ENCODE measurements around the gene TMPRSS13.

TMPRSS13 gene

GRCh38 chr11:117870103-117870952, 58.9 kb downstream of the TMPRSS13 start:
- H2BK15ac ChIP-seq (ENCODE audit: low read length) = no peak overlapping the region
- H3K36me3 ChIP-seq (replicated peaks in 1 of 2; ENCODE audit: control insufficient read depth in 2 of 2, insufficient read depth in 2 of 2, low read length in 2 of 2) = peaks cover 4 to 13% of the 10 kb centered on the region in 2 donors
- peaks cover 18 to 32% of the 10 kb centered on the region in 2 donors for H3K4me1 ChIP-seq (ENCODE audit: control insufficient read depth in 2 of 2, insufficient read depth in 1 of 2, low read depth in 1 of 2, low read length in 2 of 2)
- peak overlapping the region; percentile 30 for H3K18ac ChIP-seq (ENCODE audit: low read length)
- no peak overlapping the region for H2BK120ac ChIP-seq (ENCODE audit: low read depth, low read length)
- H3K4me3 ChIP-seq (ENCODE audit: low read length in 2 of 2) = no peak overlapping the region
- peak overlapping the region; percentile 47 for H3K4me2 ChIP-seq (ENCODE audit: insufficient read depth, low read length, poor library complexity, severe bottlenecking)
- DNase-seq (ENCODE audit: low spot score) = no peak
- H2BK12ac ChIP-seq (ENCODE audit: low read length) = no peak overlapping the region
- WGBS, 2 donors (ENCODE audit: extremely low coverage in 2 of 2, insufficient read length in 2 of 2, insufficient replicate concordance in 1 of 2) = no CpG with 5 or more reads among the region's 9 CpGs
- no peak overlapping the region for H3K9ac ChIP-seq (ENCODE audit: low read depth, low read length, poor library complexity)
- no peaks in the 10 kb centered on the region for H3K9me3 ChIP-seq (replicated peaks in 1 of 2; ENCODE audit: control insufficient read depth in 2 of 2, insufficient read depth in 1 of 2, low read depth in 1 of 2, low read length in 2 of 2)
- peak overlapping the region; percentile 38 for H3K27ac ChIP-seq (replicated peaks; ENCODE audit: low read length)
- H3K14ac ChIP-seq (ENCODE audit: low read length) = no peak overlapping the region
- H3K79me1 ChIP-seq (ENCODE audit: low read depth, low read length) = peaks cover 24% of the 10 kb centered on the region
- H3K27me3 ChIP-seq (ENCODE audit: control insufficient read depth in 3 of 3, insufficient read depth in 3 of 3, low read depth in 1 of 3, low read length in 3 of 3) = no peaks in the 10 kb centered on the region
- H3K4ac ChIP-seq (ENCODE audit: low read length) = no peak overlapping the region
- H3K23ac ChIP-seq (ENCODE audit: low read depth, low read length, poor library complexity) = peak overlapping the region; percentile 37
- H2AK5ac ChIP-seq (ENCODE audit: low read depth, low read length) = peak overlapping the region; percentile 18
- no peak overlapping the region for H4K91ac ChIP-seq (ENCODE audit: low read depth, low read length, poor library complexity)
- H2AFZ ChIP-seq (ENCODE audit: low read length) = no peak overlapping the region
- H4K8ac ChIP-seq (ENCODE audit: low read depth, low read length) = no peak overlapping the region
- no peak overlapping the region for H2BK5ac ChIP-seq (ENCODE audit: low read length)

- H3K4me1 ChIP-seq (ENCODE audit: control insufficient read depth in 2 of 2, insufficient read depth in 1 of 2, low read depth in 1 of 2, low read length in 2 of 2) = peaks cover 13 to 24% of the 10 kb centered on the region in 2 donors
- peaks cover 4 to 12% of the 10 kb centered on the region in 2 donors for H3K36me3 ChIP-seq (replicated peaks in 1 of 2; ENCODE audit: control insufficient read depth in 2 of 2, insufficient read depth in 2 of 2, low read length in 2 of 2)
- peak overlapping the region; percentile 12 for H3K18ac ChIP-seq (ENCODE audit: low read length)
- H3K23ac ChIP-seq (ENCODE audit: low read depth, low read length, poor library complexity) = no peak overlapping the region
- H2BK12ac ChIP-seq (ENCODE audit: low read length) = no peak overlapping the region
- H2AK5ac ChIP-seq (ENCODE audit: low read depth, low read length) = no peak overlapping the region
- no peak overlapping the region for H2BK15ac ChIP-seq (ENCODE audit: low read length)
- no peak for DNase-seq (ENCODE audit: low spot score)
- no peak overlapping the region for H3K4me2 ChIP-seq (ENCODE audit: insufficient read depth, low read length, poor library complexity, severe bottlenecking)
- H2AFZ ChIP-seq (ENCODE audit: low read length) = no peak overlapping the region
- H4K8ac ChIP-seq (ENCODE audit: low read depth, low read length) = no peak overlapping the region
- H3K27ac ChIP-seq (replicated peaks; ENCODE audit: low read length) = no peak overlapping the region
- no peak overlapping the region for H3K4me3 ChIP-seq (ENCODE audit: low read length in 2 of 2)
- no peak overlapping the region for H4K91ac ChIP-seq (ENCODE audit: low read depth, low read length, poor library complexity)
- peaks cover 21% of the 10 kb centered on the region for H3K79me1 ChIP-seq (ENCODE audit: low read depth, low read length)
- no peaks in the 10 kb centered on the region for H3K27me3 ChIP-seq (ENCODE audit: control insufficient read depth in 3 of 3, insufficient read depth in 3 of 3, low read depth in 1 of 3, low read length in 3 of 3)
- no peak overlapping the region for H2BK120ac ChIP-seq (ENCODE audit: low read depth, low read length)
- no peak overlapping the region for H3K9ac ChIP-seq (ENCODE audit: low read depth, low read length, poor library complexity)
- no peaks in the 10 kb centered on the region for H3K9me3 ChIP-seq (replicated peaks in 1 of 2; ENCODE audit: control insufficient read depth in 2 of 2, insufficient read depth in 1 of 2, low read depth in 1 of 2, low read length in 2 of 2)
- no peak overlapping the region for H2BK5ac ChIP-seq (ENCODE audit: low read length)
- no CpG with 5 or more reads among the region's 4 CpGs for WGBS, 2 donors (ENCODE audit: extremely low coverage in 2 of 2, insufficient read length in 2 of 2, insufficient replicate concordance in 1 of 2)
- H3K4ac ChIP-seq (ENCODE audit: low read length) = no peak overlapping the region
- H3K14ac ChIP-seq (ENCODE audit: low read length) = no peak overlapping the region
Observed at GRCh38 chr11:117869604-117870003, 59.6 kb downstream of the TMPRSS13 start.

DNA sequence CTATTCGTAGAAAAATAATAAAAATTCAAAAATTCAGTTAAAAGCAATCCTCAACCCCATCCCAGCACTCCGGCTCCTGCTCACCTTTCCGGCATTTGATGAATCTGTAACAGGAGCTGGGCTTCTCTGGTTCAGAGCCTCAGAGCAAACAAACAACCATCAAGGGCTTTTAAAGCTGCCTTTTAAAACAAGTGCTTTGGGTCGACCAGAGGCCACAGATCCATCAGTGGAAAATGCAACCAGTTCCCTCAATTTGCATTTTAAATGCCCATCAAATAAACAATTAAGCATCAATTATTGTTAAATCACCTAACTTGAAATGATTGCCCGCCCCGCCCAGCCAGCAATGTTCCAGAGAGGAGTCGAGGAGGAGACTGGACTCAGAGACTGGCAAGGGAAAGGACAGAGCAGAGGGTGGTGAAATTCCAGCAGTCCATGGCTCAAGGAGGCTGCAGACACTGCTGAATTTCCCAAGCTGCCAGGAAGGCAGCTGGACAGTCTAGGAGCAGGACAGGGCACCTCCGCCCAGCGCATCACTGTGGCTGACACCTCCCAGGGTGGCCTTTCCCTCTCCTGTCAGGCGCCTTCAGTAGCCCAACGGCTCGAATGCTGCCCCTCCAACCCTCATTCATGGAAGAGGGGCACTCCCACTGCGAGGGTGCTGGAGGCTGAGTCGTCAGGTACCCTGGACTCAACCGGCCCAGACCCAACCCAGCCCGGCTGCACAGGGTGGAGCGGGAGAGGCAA, 60.2 kb downstream of the TMPRSS13 start:
- Histone ChIP-seq H3K4me2 (ENCODE audit: insufficient read depth, low read length, poor library complexity, severe bottlenecking) (no peak overlapping the region), H3K9ac (ENCODE audit: low read depth, low read length, poor library complexity) (no peak overlapping the region), H2AFZ (ENCODE audit: low read length) (no peak overlapping the region), H3K36me3 (replicated peaks in 1 of 2; ENCODE audit: control insufficient read depth in 2 of 2, insufficient read depth in 2 of 2, low read length in 2 of 2) (peaks cover 4 to 12% of the 10 kb centered on the region in 2 donors), H3K4me1 (ENCODE audit: control insufficient read depth in 2 of 2, insufficient read depth in 1 of 2, low read depth in 1 of 2, low read length in 2 of 2) (peaks cover 13 to 21% of the 10 kb centered on the region in 2 donors), H3K79me1 (ENCODE audit: low read depth, low read length) (peaks cover 21% of the 10 kb centered on the region), H2BK15ac (ENCODE audit: low read length) (no peak overlapping the region), H4K8ac (ENCODE audit: low read depth, low read length) (no peak overlapping the region), H3K27me3 (ENCODE audit: control insufficient read depth in 3 of 3, insufficient read depth in 3 of 3, low read depth in 1 of 3, low read length in 3 of 3) (no peaks in the 10 kb centered on the region), H4K91ac (ENCODE audit: low read depth, low read length, poor library complexity) (no peak overlapping the region), H3K4ac (ENCODE audit: low read length) (no peak overlapping the region), H2BK5ac (ENCODE audit: low read length) (no peak overlapping the region), H3K9me3 (replicated peaks in 1 of 2; ENCODE audit: control insufficient read depth in 2 of 2, insufficient read depth in 1 of 2, low read depth in 1 of 2, low read length in 2 of 2) (no peaks in the 10 kb centered on the region), H2AK5ac (ENCODE audit: low read depth, low read length) (peak overlapping the region; percentile 50), H2BK12ac (ENCODE audit: low read length) (no peak overlapping the region), H3K23ac (ENCODE audit: low read depth, low read length, poor library complexity) (no peak overlapping the region), H3K27ac (replicated peaks; ENCODE audit: low read length) (no peak overlapping the region), H3K14ac (ENCODE audit: low read length) (no peak overlapping the region), H2BK120ac (ENCODE audit: low read depth, low read length) (no peak overlapping the region), H3K18ac (ENCODE audit: low read length) (peak overlapping the region; percentile 83), H3K4me3 (ENCODE audit: low read length in 2 of 2) (no peak overlapping the region)
- no peak for DNase-seq (ENCODE audit: low spot score)
- WGBS, 2 donors (ENCODE audit: extremely low coverage in 2 of 2, insufficient read length in 2 of 2, insufficient replicate concordance in 1 of 2) = no CpG with 5 or more reads among the region's 17 CpGs

GRCh38 chr11:117868088-117868487, 61.1 kb downstream of the TMPRSS13 start:
- no peak overlapping the region for H2AFZ ChIP-seq (ENCODE audit: low read length)

More at GRCh38 chr11:117868088-117868487, 61.1 kb downstream of the TMPRSS13 start:
- Histone ChIP-seq H3K79me1 (ENCODE audit: low read depth, low read length) (peaks cover 21% of the 10 kb centered on the region), H3K18ac (ENCODE audit: low read length) (no peak overlapping the region), H3K4me2 (ENCODE audit: insufficient read depth, low read length, poor library complexity, severe bottlenecking) (no peak overlapping the region), H3K9ac (ENCODE audit: low read depth, low read length, poor library complexity) (no peak overlapping the region), H2BK120ac (ENCODE audit: low read depth, low read length) (no peak overlapping the region), H3K23ac (ENCODE audit: low read depth, low read length, poor library complexity) (no peak overlapping the region), H3K4me1 (ENCODE audit: control insufficient read depth in 2 of 2, insufficient read depth in 1 of 2, low read depth in 1 of 2, low read length in 2 of 2) (peaks cover 13 to 21% of the 10 kb centered on the region in 2 donors), H3K4me3 (ENCODE audit: low read length in 2 of 2) (no peak overlapping the region), H3K4ac (ENCODE audit: low read length) (no peak overlapping the region), H4K8ac (ENCODE audit: low read depth, low read length) (no peak overlapping the region), H3K9me3 (replicated peaks in 1 of 2; ENCODE audit: control insufficient read depth in 2 of 2, insufficient read depth in 1 of 2, low read depth in 1 of 2, low read length in 2 of 2) (no peaks in the 10 kb centered on the region), H3K27me3 (ENCODE audit: control insufficient read depth in 3 of 3, insufficient read depth in 3 of 3, low read depth in 1 of 3, low read length in 3 of 3) (no peaks in the 10 kb centered on the region), H4K91ac (ENCODE audit: low read depth, low read length, poor library complexity) (no peak overlapping the region), H2BK5ac (ENCODE audit: low read length) (no peak overlapping the region), H2BK15ac (ENCODE audit: low read length) (no peak overlapping the region), H3K36me3 (replicated peaks in 1 of 2; ENCODE audit: control insufficient read depth in 2 of 2, insufficient read depth in 2 of 2, low read length in 2 of 2) (peaks cover 4 to 12% of the 10 kb centered on the region in 2 donors), H3K14ac (ENCODE audit: low read length) (no peak overlapping the region), H3K27ac (replicated peaks; ENCODE audit: low read length) (no peak overlapping the region), H2BK12ac (ENCODE audit: low read length) (no peak overlapping the region), H2AK5ac (ENCODE audit: low read depth, low read length) (no peak overlapping the region)
- no CpG with 5 or more reads among the region's 11 CpGs for WGBS, 2 donors (ENCODE audit: extremely low coverage in 2 of 2, insufficient read length in 2 of 2, insufficient replicate concordance in 1 of 2)
- no peak for DNase-seq (ENCODE audit: low spot score)
